ENCODE data around the gene SMURF1. TPM values are rescaled to one million over a fixed set of nuclear protein-coding genes. Genes with fewer than 3 reads are reported as not detected.
A peak's percentile ranks its signal among the peaks of the same experiment; 100 is the strongest.

SMURF1 gene
- total RNA-seq, 1 donor, result 22.6 TPM

- no peak for TF ChIP-seq CTCF (IDR thresholded peaks at IDR 0.05; ENCODE audit: insufficient read depth, low read length)
- no peak overlapping the region for H3K4me3 ChIP-seq (ENCODE audit: low read depth, low read length)
These were observed 21.1 kb downstream of the SMURF1 start for GRCh38 chr7:99122762-99123161.

GRCh38 chr7:99121496-99122021 is 22.3 kb downstream of the SMURF1 start:
- peak overlapping the region; percentile 5 for H3K4me3 ChIP-seq (ENCODE audit: low read depth, low read length)
- TF ChIP-seq CTCF (IDR thresholded peaks at IDR 0.05; ENCODE audit: insufficient read depth, low read length), result no peak
- peak; percentile 98 for DNase-seq (ENCODE audit: low read depth)

More at GRCh38 chr7:99122762-99123161, 21.1 kb downstream of the SMURF1 start:
- DNase-seq (ENCODE audit: low read depth), result no peak

- no peak for DNase-seq (ENCODE audit: low read depth)
- TF ChIP-seq CTCF (IDR thresholded peaks at IDR 0.05; ENCODE audit: insufficient read depth, low read length), result no peak
- H3K4me3 ChIP-seq (ENCODE audit: low read depth, low read length), result peak overlapping the region; percentile 1
These were observed 23.0 kb downstream of the SMURF1 start for GRCh38 chr7:99120916-99121315.

GRCh38 chr7:99120501-99120900 is 23.4 kb downstream of the SMURF1 start:
- no peak for TF ChIP-seq CTCF (IDR thresholded peaks at IDR 0.05; ENCODE audit: insufficient read depth, low read length)
- H3K4me3 ChIP-seq (ENCODE audit: low read depth, low read length), result peak overlapping the region; percentile 1
- peak; percentile 67 for DNase-seq (ENCODE audit: low read depth)

GRCh38 chr7:99118077-99118476 is 25.8 kb downstream of the SMURF1 start:
- no peak for TF ChIP-seq CTCF (IDR thresholded peaks at IDR 0.05; ENCODE audit: insufficient read depth, low read length)
- no peak for DNase-seq (ENCODE audit: low read depth)
- H3K4me3 ChIP-seq (ENCODE audit: low read depth, low read length), result no peak overlapping the region

GRCh38 chr7:99116144-99116543 is 27.8 kb downstream of the SMURF1 start:
- DNase-seq (ENCODE audit: low read depth), result no peak
- H3K4me3 ChIP-seq (ENCODE audit: low read depth, low read length), result no peak overlapping the region
- TF ChIP-seq CTCF (IDR thresholded peaks at IDR 0.05; ENCODE audit: insufficient read depth, low read length), result no peak

- DNase-seq (ENCODE audit: low read depth), result no peak
- no peak overlapping the region for H3K4me3 ChIP-seq (ENCODE audit: low read depth, low read length)
- no peak for TF ChIP-seq CTCF (IDR thresholded peaks at IDR 0.05; ENCODE audit: insufficient read depth, low read length)
These were observed 28.5 kb downstream of the SMURF1 start for GRCh38 chr7:99115379-99115778.

Measured in fibroblast of the aortic adventitia (primary cell).